ENCODE results near the gene KDM4B.

KDM4B gene

DNA sequence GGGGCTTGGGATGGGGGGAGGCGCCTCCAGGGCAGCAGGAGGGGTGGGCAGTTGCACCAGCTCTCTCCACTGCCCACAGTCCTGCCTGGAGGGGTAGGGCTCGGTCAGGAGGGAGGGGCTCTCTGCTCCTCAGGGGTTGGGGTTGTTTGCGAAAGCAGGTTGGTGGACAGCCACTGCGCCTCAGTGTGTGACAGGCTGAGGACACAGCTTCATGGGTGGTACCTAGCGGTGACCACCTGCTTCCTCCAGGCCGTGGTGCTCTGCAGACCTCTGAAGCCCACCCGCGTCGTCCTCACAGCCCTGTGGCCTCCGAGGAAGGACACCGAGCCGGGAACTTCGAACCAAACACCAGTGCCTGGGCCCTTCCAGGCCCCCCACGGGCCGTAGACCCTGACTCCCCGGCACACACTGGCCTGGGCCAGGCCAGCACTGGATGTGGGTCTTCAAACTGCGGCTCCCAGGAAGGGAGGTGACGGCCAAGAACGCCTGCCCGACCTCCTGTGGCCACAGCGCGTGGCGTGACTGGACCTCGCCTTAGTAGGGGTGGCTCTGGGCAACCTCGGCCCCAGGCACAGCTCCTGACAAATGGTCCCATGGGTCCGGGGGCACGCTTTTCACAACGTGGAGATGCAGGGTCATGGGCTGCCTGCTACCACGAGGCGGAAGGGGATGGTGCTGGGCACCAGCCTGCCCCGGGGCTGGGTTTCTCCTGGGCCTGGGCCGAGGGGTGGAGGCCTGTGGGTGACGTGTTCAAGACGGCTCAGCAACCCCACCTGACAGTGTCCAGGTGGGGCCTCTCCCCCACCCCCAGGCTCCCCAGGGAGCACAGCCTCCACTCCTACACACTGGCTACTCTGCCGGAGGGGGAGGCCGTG, 173.2 kb downstream of the KDM4B start:
- no peak for DNase-seq

- DNase-seq: no peak
Observed at GRCh38 chr19:5142725-5143097, 173.8 kb downstream of the KDM4B start.

DNA sequence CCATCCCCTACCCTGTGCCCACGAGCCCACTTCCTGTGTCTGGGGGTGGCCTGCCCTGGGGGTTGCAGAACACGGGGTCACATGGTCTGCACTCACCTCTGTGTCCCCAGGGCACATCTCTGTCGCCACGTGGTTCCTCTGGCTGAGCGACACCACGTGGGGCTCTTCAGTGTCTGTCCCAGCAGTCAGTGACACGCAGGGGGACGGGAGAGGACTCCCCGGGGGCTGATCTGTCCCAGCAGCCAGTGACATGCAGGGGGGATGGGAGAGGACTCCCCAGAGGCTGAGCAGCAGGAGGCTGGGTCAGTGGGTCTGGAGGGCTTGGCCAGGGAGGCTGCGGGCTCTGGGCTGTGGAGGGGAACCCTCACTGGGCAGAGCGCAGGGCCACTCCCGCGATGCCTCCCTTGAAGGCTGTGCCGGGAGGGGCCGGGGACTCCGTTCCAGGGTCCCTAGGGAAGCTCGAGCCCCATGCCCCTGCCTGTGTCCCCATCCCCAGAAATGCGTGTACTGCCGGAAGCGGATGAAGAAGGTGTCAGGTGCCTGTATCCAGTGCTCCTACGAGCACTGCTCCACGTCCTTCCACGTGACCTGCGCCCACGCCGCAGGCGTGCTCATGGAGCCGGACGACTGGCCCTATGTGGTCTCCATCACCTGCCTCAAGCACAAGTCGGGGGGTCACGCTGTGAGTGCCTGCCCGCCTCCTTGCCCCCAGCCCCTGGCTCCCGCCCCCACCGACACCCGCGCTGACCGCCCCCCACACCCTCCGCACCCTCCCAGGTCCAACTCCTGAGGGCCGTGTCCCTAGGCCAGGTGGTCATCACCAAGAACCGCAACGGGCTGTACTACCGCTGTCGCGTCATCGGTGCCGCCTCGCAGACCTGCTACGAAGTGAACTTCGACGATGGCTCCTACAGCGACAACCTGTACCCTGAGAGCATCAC, 174.8 kb downstream of the KDM4B start:
- DNase-seq: no peak

- DNase-seq: no peak
Observed at GRCh38 chr19:5144545-5145179, 175.7 kb downstream of the KDM4B start.

- DNase-seq: no peak
Observed at GRCh38 chr19:5145521-5146511, 176.9 kb downstream of the KDM4B start.

GRCh38 chr19:5147074-5147977, 178.4 kb downstream of the KDM4B start:
- DNase-seq: no peak

- no peak for DNase-seq
Observed at GRCh38 chr19:5147978-5148793, 179.3 kb downstream of the KDM4B start.

GRCh38 chr19:5148794-5149190, 179.9 kb downstream of the KDM4B start:
- no peak for DNase-seq

GRCh38 chr19:5149508-5149907, 180.6 kb downstream of the KDM4B start:
- no peak for DNase-seq

- DNase-seq: no peak
Observed at GRCh38 chr19:5149932-5150901, 181.3 kb downstream of the KDM4B start.

DNA sequence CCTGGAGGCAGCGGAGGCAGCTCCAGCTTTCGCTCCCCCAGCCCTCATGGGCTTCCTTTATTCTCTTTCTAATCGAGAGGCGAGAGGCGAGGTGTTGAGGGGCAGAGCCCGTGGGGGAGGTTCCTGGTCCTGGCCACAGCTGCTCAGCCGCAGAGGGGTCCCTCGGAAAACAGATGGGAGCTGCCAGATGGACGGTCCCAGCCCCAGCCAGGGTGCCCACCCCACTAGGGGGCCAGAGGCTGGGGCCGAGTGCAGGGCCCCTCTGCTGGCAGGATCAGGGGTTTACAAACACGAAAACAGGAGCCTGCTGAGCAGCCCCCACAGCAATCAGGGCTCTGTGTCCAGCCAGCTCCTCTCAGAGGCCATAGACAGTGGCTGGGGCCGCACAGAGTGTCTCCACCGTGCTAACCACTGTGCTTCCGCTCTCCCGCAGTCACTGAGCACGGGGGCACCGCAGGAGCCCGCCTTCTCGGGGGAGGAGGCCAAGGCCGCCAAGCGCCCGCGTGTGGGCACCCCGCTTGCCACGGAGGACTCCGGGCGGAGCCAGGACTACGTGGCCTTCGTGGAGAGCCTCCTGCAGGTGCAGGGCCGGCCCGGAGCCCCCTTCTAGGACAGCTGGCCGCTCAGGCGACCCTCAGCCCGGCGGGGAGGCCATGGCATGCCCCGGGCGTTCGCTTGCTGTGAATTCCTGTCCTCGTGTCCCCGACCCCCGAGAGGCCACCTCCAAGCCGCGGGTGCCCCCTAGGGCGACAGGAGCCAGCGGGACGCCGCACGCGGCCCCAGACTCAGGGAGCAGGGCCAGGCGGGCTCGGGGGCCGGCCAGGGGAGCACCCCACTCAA, 182.2 kb downstream of the KDM4B start:
- DNase-seq: no peak

DNA sequence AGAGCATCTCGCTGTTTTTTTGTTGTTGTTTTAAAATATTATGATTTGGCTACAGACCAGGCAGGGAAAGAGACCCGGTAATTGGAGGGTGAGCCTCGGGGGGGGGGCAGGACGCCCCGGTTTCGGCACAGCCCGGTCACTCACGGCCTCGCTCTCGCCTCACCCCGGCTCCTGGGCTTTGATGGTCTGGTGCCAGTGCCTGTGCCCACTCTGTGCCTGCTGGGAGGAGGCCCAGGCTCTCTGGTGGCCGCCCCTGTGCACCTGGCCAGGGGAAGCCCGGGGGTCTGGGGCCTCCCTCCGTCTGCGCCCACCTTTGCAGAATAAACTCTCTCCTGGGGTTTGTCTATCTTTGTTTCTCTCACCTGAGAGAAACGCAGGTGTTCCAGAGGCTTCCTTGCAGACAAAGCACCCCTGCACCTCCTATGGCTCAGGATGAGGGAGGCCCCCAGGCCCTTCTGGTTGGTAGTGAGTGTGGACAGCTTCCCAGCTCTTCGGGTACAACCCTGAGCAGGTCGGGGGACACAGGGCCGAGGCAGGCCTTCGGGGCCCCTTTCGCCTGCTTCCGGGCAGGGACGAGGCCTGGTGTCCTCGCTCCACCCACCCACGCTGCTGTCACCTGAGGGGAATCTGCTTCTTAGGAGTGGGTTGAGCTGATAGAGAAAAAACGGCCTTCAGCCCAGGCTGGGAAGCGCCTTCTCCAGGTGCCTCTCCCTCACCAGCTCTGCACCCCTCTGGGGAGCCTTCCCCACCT, 183.3 kb downstream of the KDM4B start:
- no peak for DNase-seq

DNA sequence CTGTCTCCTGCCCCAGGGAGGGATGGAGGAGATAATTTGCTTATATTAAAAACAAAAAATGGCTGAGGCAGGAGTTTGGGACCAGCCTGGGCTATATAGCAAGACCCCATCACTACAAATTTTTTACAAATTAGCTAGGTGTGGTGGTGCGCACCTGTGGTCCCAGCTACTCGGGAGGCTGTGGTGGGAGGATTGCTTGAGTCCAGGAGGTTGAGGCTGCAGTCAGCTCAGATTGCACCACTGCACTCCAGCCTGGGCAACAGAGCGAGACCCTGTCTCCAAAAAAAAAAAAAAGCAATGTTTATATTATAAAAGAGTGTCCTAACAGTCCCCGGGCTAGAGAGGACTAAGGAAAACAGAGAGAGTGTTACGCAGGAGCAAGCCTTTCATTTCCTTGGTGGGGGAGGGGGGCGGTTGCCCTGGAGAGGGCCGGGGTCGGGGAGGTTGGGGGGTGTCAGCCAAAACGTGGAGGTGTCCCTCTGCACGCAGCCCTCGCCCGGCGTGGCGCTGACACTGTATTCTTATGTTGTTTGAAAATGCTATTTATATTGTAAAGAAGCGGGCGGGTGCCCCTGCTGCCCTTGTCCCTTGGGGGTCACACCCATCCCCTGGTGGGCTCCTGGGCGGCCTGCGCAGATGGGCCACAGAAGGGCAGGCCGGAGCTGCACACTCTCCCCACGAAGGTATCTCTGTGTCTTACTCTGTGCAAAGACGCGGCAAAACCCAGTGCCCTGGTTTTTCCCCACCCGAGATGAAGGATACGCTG, 184.0 kb downstream of the KDM4B start:
- DNase-seq: no peak

GRCh38 chr19:5153601-5154128, 184.8 kb downstream of the KDM4B start:
- no peak for DNase-seq

DNA sequence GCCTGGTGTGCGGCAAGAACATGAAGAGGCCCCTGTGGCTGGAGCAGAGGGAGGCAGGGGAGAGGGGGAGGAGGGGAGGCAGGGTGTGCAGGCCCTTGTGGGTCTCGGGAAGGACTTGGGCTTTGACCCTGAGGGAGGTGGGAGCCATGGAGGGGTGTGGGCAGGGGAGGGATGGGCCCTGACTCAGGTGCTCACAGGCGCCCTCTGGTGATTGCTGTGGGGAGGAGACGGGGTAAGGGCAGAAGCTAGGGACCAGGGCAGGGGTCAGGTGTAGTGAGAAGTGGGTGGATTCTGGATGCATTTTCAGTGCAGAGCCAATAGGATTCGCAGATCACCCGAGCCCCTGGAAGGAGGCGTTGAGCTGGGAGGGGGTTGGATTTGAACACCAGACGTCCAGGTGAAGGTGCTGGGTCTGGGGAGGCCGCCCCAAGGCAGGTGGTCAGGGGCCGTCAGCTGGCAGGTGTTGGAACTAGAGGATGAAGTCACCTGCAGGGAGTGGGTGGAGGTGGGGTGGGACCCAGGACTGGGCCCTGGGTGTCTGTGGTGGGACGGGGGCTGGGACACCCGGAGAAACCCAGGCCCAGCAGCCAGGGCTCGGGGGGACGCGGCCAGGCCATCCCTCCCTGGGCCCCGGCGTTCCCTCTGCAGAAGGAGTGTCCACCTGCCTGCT, 185.4 kb downstream of the KDM4B start:
- peak; percentile 12 for DNase-seq

All from NCI-H2029 (cell line).